BLaER1 (cell line): ENCODE measurements around the gene PACC1.

Experiments
- H3K27ac ChIP-seq: shearing (Covaris generic); formaldehyde crosslinking; 2 replicates; pipeline ENCODE4 v1.8.1; 2022
- H3K27me3 ChIP-seq: shearing (Covaris generic); formaldehyde crosslinking; 2 replicates; pipeline ENCODE4 v1.8.1; 2022
- H3K36me3 ChIP-seq: shearing (Covaris generic); formaldehyde crosslinking; 2 replicates; pipeline ENCODE4 v1.8.1; 2022
- H3K4me1 ChIP-seq: shearing (Covaris generic); formaldehyde crosslinking; 2 replicates; pipeline ENCODE4 v1.8.1; 2022
- H3K4me2 ChIP-seq: shearing (Covaris generic); formaldehyde crosslinking; 2 replicates; pipeline ENCODE4 v1.8.1; 2022
- H3K4me3 ChIP-seq: shearing (Covaris generic); formaldehyde crosslinking; 2 replicates; pipeline ENCODE4 v1.8.1; 2022
- H3K9ac ChIP-seq: shearing (Covaris generic); formaldehyde crosslinking; 2 replicates; pipeline ENCODE4 v1.8.1; 2022
- H3K9me3 ChIP-seq: shearing (Covaris generic); formaldehyde crosslinking; 2 replicates; pipeline ENCODE4 v1.8.1; 2022
- H4K20me1 ChIP-seq: shearing (Covaris generic); formaldehyde crosslinking; 2 replicates; pipeline ENCODE4 v1.8.1; 2022
- Cebpa-rat ChIP-seq: shearing (Covaris generic); IDR thresholded peaks from 2 replicates; pipeline ENCODE4 v1.8.1; 2022

PACC1 gene

GRCh38 chr1:212454741-212455140, 40.1 kb upstream of the PACC1 start:
- Histone ChIP-seq H3K9me3 (peaks cover 9% of the 10 kb centered on the region), H4K20me1 (no peaks in the 10 kb centered on the region), H3K9ac (no peak overlapping the region), H3K4me1 (peaks cover 68% of the 10 kb centered on the region), H3K27ac (no peak overlapping the region), H3K4me3 (no peak overlapping the region), H3K36me3 (no peaks in the 10 kb centered on the region), H3K27me3 (no peaks in the 10 kb centered on the region), H3K4me2 (peak overlapping the region; percentile 56)
- no peak for TF ChIP-seq Cebpa-rat

DNA sequence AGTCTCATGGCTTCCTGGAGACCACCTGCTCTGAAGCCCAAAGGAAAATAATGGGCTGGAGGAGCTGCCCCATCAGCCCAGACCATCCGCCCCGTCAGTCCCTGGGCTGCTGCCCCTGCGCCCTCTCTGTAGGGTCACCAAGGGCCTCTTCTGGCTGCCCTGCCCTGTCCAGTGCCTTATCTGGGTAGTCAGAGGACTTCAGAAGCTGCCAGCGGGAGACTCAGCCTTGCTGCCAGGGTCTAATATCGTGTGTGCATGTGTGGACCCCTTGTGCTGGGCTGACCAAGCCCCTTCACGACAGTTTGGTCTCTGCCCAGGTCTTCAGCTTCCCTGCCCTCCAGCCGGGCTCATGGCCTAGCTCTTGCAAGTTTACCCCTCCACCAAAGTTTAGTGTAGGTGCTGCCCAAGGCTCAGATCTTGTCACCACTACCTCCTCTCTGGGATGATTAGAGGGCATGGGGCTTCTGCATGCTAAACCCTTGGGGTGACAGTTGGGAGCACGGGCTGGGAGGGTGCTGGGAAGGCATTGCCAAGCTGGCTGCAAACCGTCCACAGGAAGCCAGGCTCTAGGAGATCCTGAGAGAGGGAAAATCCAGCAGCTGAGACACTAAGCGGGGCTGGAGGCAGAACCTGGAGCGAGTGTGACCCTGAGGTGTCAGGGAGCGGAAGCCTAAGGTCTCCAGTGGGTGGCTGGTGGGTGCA, 38.6 kb upstream of the PACC1 start:
- Histone ChIP-seq H3K27me3 (no peaks in the 10 kb centered on the region), H3K9me3 (peaks cover 7% of the 10 kb centered on the region), H3K4me3 (no peak overlapping the region), H3K27ac (0 out of 2 replicates have a peak overlapping the region, but pooled peaks have one; percentile 19), H3K4me1 (peaks cover 62% of the 10 kb centered on the region), H3K4me2 (peak overlapping the region; percentile 75), H3K9ac (no peak overlapping the region), H3K36me3 (no peaks in the 10 kb centered on the region), H4K20me1 (no peaks in the 10 kb centered on the region)
- no peak for TF ChIP-seq Cebpa-rat

DNA sequence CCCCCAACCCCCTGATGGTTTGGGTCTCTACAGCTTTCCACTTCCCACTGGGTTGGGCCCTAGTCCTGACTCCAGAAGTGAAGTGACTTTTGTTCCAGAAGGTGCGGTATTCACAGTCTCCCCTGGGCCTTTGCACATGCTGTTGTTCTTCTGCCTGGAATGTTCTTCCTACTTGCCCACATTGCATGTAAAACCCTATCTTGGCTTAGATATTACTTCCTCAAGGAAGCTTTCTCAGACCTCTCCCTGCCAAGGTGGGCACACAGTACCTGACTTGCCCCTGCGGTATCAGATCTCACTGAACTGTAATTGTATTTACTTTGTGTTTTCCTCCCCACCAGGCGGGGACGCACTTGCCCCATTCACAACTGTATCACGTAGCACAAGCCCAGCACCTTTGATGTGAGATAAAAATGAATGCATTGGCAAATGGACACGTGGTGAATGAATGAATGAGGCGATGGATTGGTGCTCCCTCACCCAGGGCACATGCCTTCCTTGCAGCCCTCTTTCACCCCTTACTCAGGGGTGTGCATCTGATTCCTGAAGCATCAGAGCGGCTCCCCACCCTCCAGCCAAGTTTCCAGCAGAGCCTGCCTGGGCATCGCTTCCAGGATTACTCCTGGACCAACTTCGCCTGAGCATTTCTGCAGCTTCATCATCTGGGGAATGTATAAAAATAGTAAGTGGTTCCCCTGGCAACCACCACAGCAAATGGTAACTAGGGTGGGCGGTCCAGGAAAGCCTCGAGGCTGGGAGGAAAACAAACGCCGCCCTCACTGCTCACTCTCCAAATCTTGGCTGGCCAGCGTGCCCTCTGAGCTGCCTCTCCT, 37.9 kb upstream of the PACC1 start:
- 0 out of 2 replicates have a peak overlapping the region, but pooled peaks have one; percentile 19 for H3K27ac ChIP-seq
- no peak overlapping the region for H3K4me3 ChIP-seq
- no peak overlapping the region for H3K9ac ChIP-seq
- 0 out of 2 replicates have a peak, but pooled peaks cover 4% of the 10 kb centered on the region for H3K36me3 ChIP-seq
- H3K4me1 ChIP-seq, result peaks cover 59% of the 10 kb centered on the region
- H3K4me2 ChIP-seq, result peak overlapping the region; percentile 75
- no peaks in the 10 kb centered on the region for H3K27me3 ChIP-seq
- TF ChIP-seq Cebpa-rat, result no peak
- H3K9me3 ChIP-seq, result no peaks in the 10 kb centered on the region
- no peaks in the 10 kb centered on the region for H4K20me1 ChIP-seq

- Histone ChIP-seq H3K27ac (no peak overlapping the region), H4K20me1 (no peaks in the 10 kb centered on the region), H3K9me3 (no peaks in the 10 kb centered on the region), H3K9ac (no peak overlapping the region), H3K27me3 (no peaks in the 10 kb centered on the region), H3K4me3 (no peak overlapping the region), H3K4me1 (peaks cover 59% of the 10 kb centered on the region), H3K4me2 (peak overlapping the region; percentile 75), H3K36me3 (peaks cover 10% of the 10 kb centered on the region; the same call in 1 of the 2 replicates)
- no peak for TF ChIP-seq Cebpa-rat
Measured at GRCh38 chr1:212451416-212452322, 37.0 kb upstream of the PACC1 start.

DNA sequence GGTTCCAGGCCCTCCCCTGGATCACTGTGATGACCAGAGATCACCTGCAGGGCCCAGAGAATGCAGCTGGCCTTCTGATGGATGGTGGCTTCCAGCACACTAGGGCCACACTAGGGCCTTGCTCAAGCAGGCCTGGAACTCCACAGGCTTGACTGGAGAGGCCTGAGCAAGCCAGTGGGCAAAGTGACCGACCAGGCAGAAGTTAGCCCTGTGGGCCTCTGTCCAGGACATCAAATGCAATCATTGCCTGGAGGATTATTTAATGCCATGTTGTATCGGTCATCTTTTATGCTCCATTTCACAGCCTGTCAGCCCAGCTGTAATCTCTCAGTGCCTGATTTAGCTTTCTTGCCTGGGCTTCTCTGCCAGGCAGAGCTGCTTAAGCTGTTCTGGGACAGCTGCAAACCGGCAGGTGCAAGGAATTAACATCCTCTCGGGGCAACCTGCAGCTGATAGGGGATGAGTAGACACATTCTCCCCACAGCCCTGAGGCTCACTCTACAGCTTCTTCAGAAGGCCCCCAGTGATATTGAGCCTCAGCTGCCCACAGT, 35.7 kb upstream of the PACC1 start:
- peaks cover 22% of the 10 kb centered on the region for H3K36me3 ChIP-seq
- H4K20me1 ChIP-seq, result no peaks in the 10 kb centered on the region
- H3K27me3 ChIP-seq, result no peaks in the 10 kb centered on the region
- H3K9ac ChIP-seq, result no peak overlapping the region
- H3K4me2 ChIP-seq, result peak overlapping the region; percentile 44
- no peak for TF ChIP-seq Cebpa-rat
- peaks cover 46% of the 10 kb centered on the region for H3K4me1 ChIP-seq
- H3K4me3 ChIP-seq, result no peak overlapping the region
- no peaks in the 10 kb centered on the region for H3K9me3 ChIP-seq
- no peak overlapping the region for H3K27ac ChIP-seq

DNA sequence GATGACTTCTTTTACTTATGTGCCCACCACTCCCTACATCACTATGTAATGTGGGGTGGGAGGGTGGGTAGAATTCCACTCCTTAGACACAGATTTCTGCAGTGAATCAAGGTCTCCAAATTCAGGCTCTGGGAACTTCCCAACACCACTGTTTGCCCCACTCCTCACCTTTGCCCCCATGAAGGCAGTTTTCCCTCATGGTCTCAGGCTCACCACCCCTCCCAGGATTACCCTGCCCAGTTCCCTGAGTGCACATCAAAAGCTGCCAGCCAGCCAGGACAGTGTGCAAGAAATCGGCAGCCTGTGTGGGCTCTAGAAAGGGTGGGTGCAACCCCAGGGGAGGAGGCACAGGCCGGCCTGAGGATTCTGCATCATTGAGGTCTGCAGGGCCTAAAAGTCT, 32.8 kb upstream of the PACC1 start:
- Histone ChIP-seq H3K27ac (no peak overlapping the region), H3K9ac (no peak overlapping the region), H3K4me1 (peaks cover 31% of the 10 kb centered on the region), H3K27me3 (no peaks in the 10 kb centered on the region), H4K20me1 (no peaks in the 10 kb centered on the region), H3K36me3 (peaks cover 45% of the 10 kb centered on the region), H3K9me3 (no peaks in the 10 kb centered on the region), H3K4me3 (no peak overlapping the region), H3K4me2 (no peak overlapping the region)
- TF ChIP-seq Cebpa-rat, result no peak

DNA sequence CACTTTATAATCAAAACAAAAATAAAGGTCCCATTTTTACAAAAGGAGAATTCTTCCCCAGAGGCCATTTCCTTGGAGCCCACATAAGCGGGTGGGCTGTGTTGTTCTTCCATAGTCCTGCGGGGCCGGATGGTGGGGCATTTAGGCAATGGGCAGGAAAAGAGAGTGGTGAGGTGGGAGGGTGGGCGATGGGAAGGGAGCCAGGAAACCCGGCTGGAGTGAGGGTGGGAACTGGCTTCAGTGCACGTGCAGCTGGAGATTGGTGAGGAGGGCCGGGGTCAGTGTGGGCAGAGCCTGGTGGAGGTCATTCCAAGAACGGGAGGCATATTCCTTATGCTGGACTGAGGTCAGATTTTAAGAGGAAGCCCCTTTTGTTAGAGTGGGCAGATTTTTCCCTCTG, 31.6 kb upstream of the PACC1 start:
- no peak overlapping the region for H3K4me3 ChIP-seq
- TF ChIP-seq Cebpa-rat, result no peak

GRCh38 chr1:212442408-212442807, 27.7 kb upstream of the PACC1 start:
- TF ChIP-seq Cebpa-rat, result no peak
- Histone ChIP-seq H3K4me2 (no peak overlapping the region), H4K20me1 (peaks cover 27% of the 10 kb centered on the region)

More for the DNA sequence above, 31.6 kb upstream of the PACC1 start:
- Histone ChIP-seq H3K9me3 (no peaks in the 10 kb centered on the region), H4K20me1 (no peaks in the 10 kb centered on the region), H3K27me3 (no peaks in the 10 kb centered on the region), H3K4me1 (peaks cover 22% of the 10 kb centered on the region), H3K27ac (no peak overlapping the region), H3K9ac (no peak overlapping the region), H3K4me2 (no peak overlapping the region), H3K36me3 (peaks cover 52% of the 10 kb centered on the region)

DNA sequence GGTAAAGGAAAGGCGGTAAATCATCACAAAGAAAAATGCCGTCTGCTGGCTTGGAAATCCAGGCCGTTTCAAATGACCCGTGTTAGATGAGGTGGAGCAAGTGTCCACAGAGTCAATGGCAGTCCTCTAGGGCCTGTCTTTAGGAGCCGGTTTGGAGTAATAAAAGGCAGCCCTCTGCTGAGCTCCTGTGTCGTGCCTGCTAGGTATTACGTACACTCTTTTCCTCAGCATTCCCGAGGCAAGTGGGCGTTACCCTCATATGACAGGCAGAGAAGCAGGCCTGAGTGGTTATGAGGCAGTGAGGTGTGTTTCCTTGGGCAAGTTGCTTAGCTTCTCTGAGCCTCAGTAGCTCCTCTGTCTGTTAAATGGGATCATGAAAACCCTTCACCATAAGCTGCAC, 25.7 kb upstream of the PACC1 start:
- Histone ChIP-seq H3K4me1 (peaks cover 9% of the 10 kb centered on the region; the same call in 1 of the 2 replicates), H3K9me3 (no peaks in the 10 kb centered on the region), H3K4me3 (no peak overlapping the region), H3K4me2 (no peak overlapping the region), H3K27me3 (no peaks in the 10 kb centered on the region), H4K20me1 (peaks cover 47% of the 10 kb centered on the region), H3K9ac (no peak overlapping the region), H3K36me3 (peaks cover 30% of the 10 kb centered on the region), H3K27ac (no peak overlapping the region)
- no peak for TF ChIP-seq Cebpa-rat

More at GRCh38 chr1:212442408-212442807, 27.7 kb upstream of the PACC1 start:
- H3K36me3 ChIP-seq, result peaks cover 47% of the 10 kb centered on the region
- no peak overlapping the region for H3K9ac ChIP-seq
- H3K27ac ChIP-seq, result no peak overlapping the region
- H3K4me1 ChIP-seq, result peaks cover 9% of the 10 kb centered on the region; the same call in 1 of the 2 replicates
- H3K4me3 ChIP-seq, result no peak overlapping the region
- no peaks in the 10 kb centered on the region for H3K9me3 ChIP-seq
- no peaks in the 10 kb centered on the region for H3K27me3 ChIP-seq
